ENCODE data around the gene NAA50. TPM values are rescaled to one million over a fixed set of nuclear protein-coding genes. Genes with fewer than 3 reads are reported as not detected.

NAA50 gene
- total and polyA plus RNA-seq, 4 donors: 27.8 to 82.7 (median 61.4) TPM

- Histone ChIP-seq H3K9me3 (ENCODE audit: control insufficient read depth in 4 of 4, insufficient read depth in 3 of 4, low read length in 3 of 4) (peaks cover 0 to 7% (median 0%) of the 10 kb centered on the region in 4 donors), H3K36me3 (ENCODE audit: control insufficient read depth in 4 of 4, insufficient read depth in 4 of 4, low read length in 4 of 4) (peaks cover 0 to 3% (median under 1%) of the 10 kb centered on the region in 4 donors), H3K27ac (ENCODE audit: low read depth in 1 of 2, low read length in 1 of 2) (no peak overlapping the region), H3K4me3 (no peak overlapping the region), H3K4me1 (ENCODE audit: control insufficient read depth in 5 of 5, insufficient read depth in 5 of 5, low read length in 5 of 5) (peaks cover 0 to 7% (median 0%) of the 10 kb centered on the region in 5 donors), H3K27me3 (ENCODE audit: control insufficient read depth in 3 of 3, insufficient read depth in 3 of 3, low read length in 2 of 3) (no peaks in the 10 kb centered on the region), H3K9ac (ENCODE audit: insufficient read depth in 1 of 2, low read length in 2 of 2) (no peak overlapping the region)
- WGBS, 2 donors: 91 to 97% methylated on average over 5 of the region's 5 CpGs
- TF ChIP-seq, protein P1, sequence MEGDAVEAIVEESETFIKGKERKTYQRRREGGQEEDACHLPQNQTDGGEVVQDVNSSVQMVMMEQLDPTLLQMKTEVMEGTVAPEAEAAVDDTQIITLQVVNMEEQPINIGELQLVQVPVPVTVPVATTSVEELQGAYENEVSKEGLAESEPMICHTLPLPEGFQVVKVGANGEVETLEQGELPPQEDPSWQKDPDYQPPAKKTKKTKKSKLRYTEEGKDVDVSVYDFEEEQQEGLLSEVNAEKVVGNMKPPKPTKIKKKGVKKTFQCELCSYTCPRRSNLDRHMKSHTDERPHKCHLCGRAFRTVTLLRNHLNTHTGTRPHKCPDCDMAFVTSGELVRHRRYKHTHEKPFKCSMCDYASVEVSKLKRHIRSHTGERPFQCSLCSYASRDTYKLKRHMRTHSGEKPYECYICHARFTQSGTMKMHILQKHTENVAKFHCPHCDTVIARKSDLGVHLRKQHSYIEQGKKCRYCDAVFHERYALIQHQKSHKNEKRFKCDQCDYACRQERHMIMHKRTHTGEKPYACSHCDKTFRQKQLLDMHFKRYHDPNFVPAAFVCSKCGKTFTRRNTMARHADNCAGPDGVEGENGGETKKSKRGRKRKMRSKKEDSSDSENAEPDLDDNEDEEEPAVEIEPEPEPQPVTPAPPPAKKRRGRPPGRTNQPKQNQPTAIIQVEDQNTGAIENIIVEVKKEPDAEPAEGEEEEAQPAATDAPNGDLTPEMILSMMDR (IDR thresholded peaks at IDR 0.05; ENCODE audit: control extremely low read depth, extremely low read depth): no peak
- ATAC-seq (ENCODE audit: insufficient read depth, low FRiP score): no peak
- no peak for DNase-seq
Observed at GRCh38 chr3:113685124-113685523, 60.9 kb downstream of the NAA50 start.

- DNase-seq (no peak), ATAC-seq (ENCODE audit: insufficient read depth, low FRiP score) (no peak)
- TF ChIP-seq, protein P1 (IDR thresholded peaks at IDR 0.05; ENCODE audit: control extremely low read depth, extremely low read depth): no peak
- Histone ChIP-seq H3K9ac (ENCODE audit: insufficient read depth in 1 of 2, low read length in 2 of 2) (no peak overlapping the region), H3K4me3 (no peak overlapping the region), H3K27ac (ENCODE audit: low read depth in 1 of 2, low read length in 1 of 2) (no peak overlapping the region), H3K36me3 (ENCODE audit: control insufficient read depth in 4 of 4, insufficient read depth in 4 of 4, low read length in 4 of 4) (peaks cover 0 to 3% (median under 1%) of the 10 kb centered on the region in 4 donors), H3K4me1 (ENCODE audit: control insufficient read depth in 5 of 5, insufficient read depth in 5 of 5, low read length in 5 of 5) (peaks cover 0 to 7% (median 0%) of the 10 kb centered on the region in 5 donors), H3K9me3 (ENCODE audit: control insufficient read depth in 4 of 4, insufficient read depth in 3 of 4, low read length in 3 of 4) (peaks cover 0 to 7% (median 0%) of the 10 kb centered on the region in 4 donors), H3K27me3 (ENCODE audit: control insufficient read depth in 3 of 3, insufficient read depth in 3 of 3, low read length in 2 of 3) (no peaks in the 10 kb centered on the region)
- 95 to 96% methylated on average over 3 of the region's 3 CpGs for WGBS, 2 donors
Observed at GRCh38 chr3:113684271-113684819, 61.7 kb downstream of the NAA50 start.

DNA sequence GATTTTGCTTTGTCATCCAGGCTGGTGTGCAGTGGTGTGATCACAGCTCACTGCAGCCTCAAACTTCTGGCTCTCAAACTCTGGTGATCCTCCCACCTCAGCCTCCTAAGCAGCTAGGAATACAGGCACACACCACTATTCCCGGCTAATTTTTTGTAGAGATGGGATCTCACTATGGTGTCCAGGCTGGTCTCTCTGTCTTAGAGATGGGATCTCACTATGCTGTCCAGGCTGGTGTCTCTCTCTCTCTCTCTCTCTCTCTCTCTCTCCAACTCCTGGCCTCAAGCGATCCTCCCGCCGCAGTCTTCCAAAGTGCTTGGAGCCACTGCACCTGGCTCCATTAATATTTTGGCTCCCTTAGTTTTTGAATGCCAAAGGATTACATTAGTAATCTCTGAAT lies 67.3 kb downstream of the NAA50 start:
- Histone ChIP-seq H3K27ac (ENCODE audit: low read depth in 1 of 2, low read length in 1 of 2) (no peak overlapping the region), H3K4me3 (no peak overlapping the region), H3K27me3 (ENCODE audit: control insufficient read depth in 3 of 3, insufficient read depth in 3 of 3, low read length in 2 of 3) (no peaks in the 10 kb centered on the region), H3K4me1 (ENCODE audit: control insufficient read depth in 5 of 5, insufficient read depth in 5 of 5, low read length in 5 of 5) (no peaks in the 10 kb centered on the region), H3K9ac (ENCODE audit: insufficient read depth in 1 of 2, low read length in 2 of 2) (no peak overlapping the region), H3K36me3 (ENCODE audit: control insufficient read depth in 4 of 4, insufficient read depth in 4 of 4, low read length in 4 of 4) (peaks cover 6 to 13% (median 6%) of the 10 kb centered on the region in 4 donors), H3K9me3 (ENCODE audit: control insufficient read depth in 4 of 4, insufficient read depth in 3 of 4, low read length in 3 of 4) (no peaks in the 10 kb centered on the region)
- no peak for DNase-seq
- 98 to 99% methylated on average over 4 of the region's 4 CpGs for WGBS, 2 donors
- no peak for ATAC-seq (ENCODE audit: insufficient read depth, low FRiP score)
- TF ChIP-seq, protein P1 (IDR thresholded peaks at IDR 0.05; ENCODE audit: control extremely low read depth, extremely low read depth): no peak

GRCh38 chr3:113677737-113678136 lies 68.3 kb downstream of the NAA50 start:
- H3K9me3 ChIP-seq (ENCODE audit: control insufficient read depth in 4 of 4, insufficient read depth in 3 of 4, low read length in 3 of 4): no peaks in the 10 kb centered on the region
- H3K27me3 ChIP-seq (ENCODE audit: control insufficient read depth in 3 of 3, insufficient read depth in 3 of 3, low read length in 2 of 3): no peaks in the 10 kb centered on the region
- no peak overlapping the region for H3K27ac ChIP-seq (ENCODE audit: low read depth in 1 of 2, low read length in 1 of 2)
- H3K9ac ChIP-seq (ENCODE audit: insufficient read depth in 1 of 2, low read length in 2 of 2): no peak overlapping the region
- no peaks in the 10 kb centered on the region for H3K4me1 ChIP-seq (ENCODE audit: control insufficient read depth in 5 of 5, insufficient read depth in 5 of 5, low read length in 5 of 5)
- H3K4me3 ChIP-seq: no peak overlapping the region
- no peak for ATAC-seq (ENCODE audit: insufficient read depth, low FRiP score)
- peaks cover 6 to 13% (median 7%) of the 10 kb centered on the region in 4 donors for H3K36me3 ChIP-seq (ENCODE audit: control insufficient read depth in 4 of 4, insufficient read depth in 4 of 4, low read length in 4 of 4)
- WGBS, 2 donors: 96 to 100% methylated on average over 1 of the region's 1 CpG
- no peak for DNase-seq
- TF ChIP-seq, protein P1 (IDR thresholded peaks at IDR 0.05; ENCODE audit: control extremely low read depth, extremely low read depth): no peak

All from lung (tissue), 12 donors.